Vagina (tissue), 2 donors: ENCODE measurements around the gene CCL13. TPM values are rescaled to one million over a fixed set of nuclear protein-coding genes. Genes with fewer than 3 reads are reported as not detected.

Source experiments
- DNase-seq, 2 donors: peaks; one replicate each; pipeline ENCODE4 v3.0.0-alpha.2; 2017; ENCODE audit errors: extremely low spot score in 2 of 2
- H3K27ac ChIP-seq: fragments of 200-600 bp; sonication (generic); one replicate; pipeline ENCODE4 v1.5.1; 2019
- H3K27me3 ChIP-seq: fragments of 200-600 bp; sonication (generic); one replicate; pipeline ENCODE4 v1.5.1; 2019
- H3K36me3 ChIP-seq, 2 donors: fragments of 200-600 bp; sonication (generic); one replicate each; pipeline ENCODE4 v1.5.1; 2017 to 2019
- H3K4me1 ChIP-seq: fragments of 200-600 bp; sonication (generic); one replicate; pipeline ENCODE4 v1.5.1; 2019
- H3K4me3 ChIP-seq, 2 donors: fragments of 200-600 bp; sonication (generic); 1 replicate in 1 of 2; 2 replicates in 1 of 2; pipeline ENCODE4 v1.5.1; 2016 to 2019
- H3K9me3 ChIP-seq: fragments of 200-600 bp; sonication (generic); one replicate; pipeline ENCODE4 v1.5.1; 2019
- POLR2A ChIP-seq, 2 donors: fragments of 450-650 bp; IDR thresholded peaks; one replicate each; pipeline ENCODE4 v1.6.1; 2017; ENCODE audit warnings: antibody characterized with exemption in 2 of 2, mild to moderate bottlenecking in 2 of 2, moderate library complexity in 2 of 2
- POLR2AphosphoS5 ChIP-seq, 2 donors: sonication (generic); formaldehyde crosslinking; IDR thresholded peaks; one replicate each; pipeline ENCODE4 v1.9.0; 2017; ENCODE audit warnings: antibody characterized with exemption in 2 of 2, mild to moderate bottlenecking in 2 of 2, low read depth in 1 of 2; ENCODE audit not compliant: insufficient read depth in 1 of 2
- intact Hi-C: fragments of 100-400 bp; cut with DNase I; formaldehyde crosslinking; loops from one replicate; pipeline ENCODE4 v1.15.1; 2023
- total RNA-seq: library from RNA; depleted of rRNA; stranded (reverse); fragments of >200 nt; gene quantifications from one replicate; pipeline ENCODE4 v1.2.3, GENCODE V29; 2016
- TF ChIP-seq, protein P1 (sequence below), 3 experiments: fragments of 450-650 bp in 2 of 3; fragments of 200-600 bp in 1 of 3; sonication (generic) in 1 of 3; IDR thresholded peaks; one replicate each; pipeline ENCODE4 v1.5.1; 2017 to 2019; ENCODE audit warnings: antibody characterized with exemption in 3 of 3, mild to moderate bottlenecking in 2 of 3, moderate library complexity in 2 of 3

CCL13 gene
- total RNA-seq, 1 donor from 2014 or later, result 2.2 TPM

GRCh38 chr17:34366010-34366409 is 9.7 kb downstream of the CCL13 start:
- intact Hi-C loops, result no loop called here
- no peaks in the 10 kb centered on the region for H3K9me3 ChIP-seq
- no peaks in the 10 kb centered on the region for H3K27me3 ChIP-seq
- TF ChIP-seq POLR2AphosphoS5 (IDR thresholded peaks at IDR 0.05; ENCODE audit: insufficient read depth in 1 of 2, low read depth in 1 of 2) (no peak), POLR2A (IDR thresholded peaks at IDR 0.05) (no peak)
- TF ChIP-seq, protein P1, sequence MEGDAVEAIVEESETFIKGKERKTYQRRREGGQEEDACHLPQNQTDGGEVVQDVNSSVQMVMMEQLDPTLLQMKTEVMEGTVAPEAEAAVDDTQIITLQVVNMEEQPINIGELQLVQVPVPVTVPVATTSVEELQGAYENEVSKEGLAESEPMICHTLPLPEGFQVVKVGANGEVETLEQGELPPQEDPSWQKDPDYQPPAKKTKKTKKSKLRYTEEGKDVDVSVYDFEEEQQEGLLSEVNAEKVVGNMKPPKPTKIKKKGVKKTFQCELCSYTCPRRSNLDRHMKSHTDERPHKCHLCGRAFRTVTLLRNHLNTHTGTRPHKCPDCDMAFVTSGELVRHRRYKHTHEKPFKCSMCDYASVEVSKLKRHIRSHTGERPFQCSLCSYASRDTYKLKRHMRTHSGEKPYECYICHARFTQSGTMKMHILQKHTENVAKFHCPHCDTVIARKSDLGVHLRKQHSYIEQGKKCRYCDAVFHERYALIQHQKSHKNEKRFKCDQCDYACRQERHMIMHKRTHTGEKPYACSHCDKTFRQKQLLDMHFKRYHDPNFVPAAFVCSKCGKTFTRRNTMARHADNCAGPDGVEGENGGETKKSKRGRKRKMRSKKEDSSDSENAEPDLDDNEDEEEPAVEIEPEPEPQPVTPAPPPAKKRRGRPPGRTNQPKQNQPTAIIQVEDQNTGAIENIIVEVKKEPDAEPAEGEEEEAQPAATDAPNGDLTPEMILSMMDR (IDR thresholded peaks at IDR 0.05), result no peak
- H3K4me1 ChIP-seq, result no peaks in the 10 kb centered on the region
- no peak overlapping the region for H3K27ac ChIP-seq
- no peak for DNase-seq
- no peaks in the 10 kb centered on the region for H3K36me3 ChIP-seq
- no peak overlapping the region for H3K4me3 ChIP-seq

- Histone ChIP-seq H3K27me3 (no peaks in the 10 kb centered on the region), H3K27ac (no peak overlapping the region), H3K36me3 (no peaks in the 10 kb centered on the region), H3K4me3 (no peak overlapping the region), H3K9me3 (no peaks in the 10 kb centered on the region), H3K4me1 (no peaks in the 10 kb centered on the region)
- intact Hi-C loops, result no loop called here
- no peak for DNase-seq
- TF ChIP-seq POLR2AphosphoS5 (IDR thresholded peaks at IDR 0.05; ENCODE audit: insufficient read depth in 1 of 2, low read depth in 1 of 2) (no peak), POLR2A (IDR thresholded peaks at IDR 0.05) (no peak)
- TF ChIP-seq, protein P1 (IDR thresholded peaks at IDR 0.05), result no peak
Observed at GRCh38 chr17:34366529-34367107, 10.3 kb downstream of the CCL13 start.

- no peak overlapping the region for H3K27ac ChIP-seq
- H3K27me3 ChIP-seq, result no peaks in the 10 kb centered on the region
- no peaks in the 10 kb centered on the region for H3K36me3 ChIP-seq
- H3K9me3 ChIP-seq, result no peaks in the 10 kb centered on the region
- no peaks in the 10 kb centered on the region for H3K4me1 ChIP-seq
- H3K4me3 ChIP-seq, result no peak overlapping the region
- TF ChIP-seq POLR2AphosphoS5 (IDR thresholded peaks at IDR 0.05; ENCODE audit: insufficient read depth in 1 of 2, low read depth in 1 of 2) (no peak), POLR2A (IDR thresholded peaks at IDR 0.05) (no peak)
- TF ChIP-seq, protein P1 (IDR thresholded peaks at IDR 0.05), result no peak
- intact Hi-C loops, result no loop called here
- peak in 1 of 2 donors; percentile 76 for DNase-seq
Observed at GRCh38 chr17:34367486-34368195, 11.4 kb downstream of the CCL13 start.

DNA sequence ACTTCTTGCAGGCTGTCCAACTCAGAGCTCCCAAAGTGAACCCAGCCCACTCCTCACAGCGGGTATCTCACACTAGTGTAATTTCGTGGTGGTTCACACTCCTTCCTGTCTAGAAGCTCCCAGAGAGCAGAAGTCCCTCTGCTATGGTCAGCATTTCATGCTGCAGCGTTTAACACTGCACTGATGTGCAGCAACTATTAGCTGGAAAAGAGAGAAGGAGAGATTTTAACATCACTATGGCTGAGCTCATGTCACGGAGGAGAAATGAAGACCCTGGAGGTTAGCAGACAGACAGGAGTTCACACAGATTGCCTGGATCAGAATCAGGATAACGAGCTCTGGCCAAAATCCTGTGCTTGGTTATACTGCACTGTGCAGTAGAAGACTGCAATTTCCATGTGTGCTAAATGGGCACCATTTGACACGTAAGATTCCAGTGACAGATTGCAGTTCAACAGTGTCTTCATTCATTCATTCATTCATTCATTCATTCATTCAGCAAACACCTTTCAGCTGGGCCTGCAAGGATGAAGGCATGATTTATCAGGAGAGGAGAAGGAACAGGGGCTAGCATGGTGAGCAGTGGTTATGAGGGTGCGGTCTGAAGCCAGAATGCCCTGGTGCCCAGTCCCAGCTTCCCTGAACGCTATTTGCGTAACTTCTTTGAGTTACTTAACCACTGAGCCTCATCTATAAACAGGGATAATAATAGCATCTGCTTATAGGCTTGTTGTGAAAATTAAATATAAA is 12.1 kb downstream of the CCL13 start:
- H3K36me3 ChIP-seq, result no peaks in the 10 kb centered on the region
- H3K27me3 ChIP-seq, result no peaks in the 10 kb centered on the region
- intact Hi-C loops, result no loop called here
- H3K4me1 ChIP-seq, result no peaks in the 10 kb centered on the region
- H3K4me3 ChIP-seq, result no peak overlapping the region
- TF ChIP-seq, protein P1 (IDR thresholded peaks at IDR 0.05), result no peak
- TF ChIP-seq POLR2AphosphoS5 (IDR thresholded peaks at IDR 0.05; ENCODE audit: insufficient read depth in 1 of 2, low read depth in 1 of 2), result no peak
- no peak for TF ChIP-seq POLR2A (IDR thresholded peaks at IDR 0.05)
- H3K9me3 ChIP-seq, result no peaks in the 10 kb centered on the region
- no peak overlapping the region for H3K27ac ChIP-seq
- DNase-seq, result no peak
